ENCODE measurements around the gene DYNLT2B.

DNA sequence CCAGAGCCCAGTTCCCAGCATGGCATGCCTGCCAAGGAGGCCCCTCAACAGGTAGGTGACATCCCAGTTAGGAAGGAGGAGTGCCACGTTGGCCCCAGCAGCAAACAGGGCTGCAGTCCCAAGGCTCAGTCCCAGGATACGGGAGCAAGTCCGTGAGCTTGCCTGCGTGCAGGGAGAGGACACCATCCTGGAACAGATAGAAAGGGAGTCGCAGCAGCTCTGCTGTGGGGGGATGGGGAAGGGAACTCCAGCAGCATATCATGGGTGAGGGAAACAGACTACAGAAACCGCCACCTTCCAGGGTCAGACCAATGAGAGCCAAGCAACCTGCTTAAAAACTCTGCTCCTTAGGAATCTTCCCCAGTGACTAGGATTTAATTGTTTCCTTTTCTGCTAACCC is 9.4 kb upstream of the DYNLT2B start:
- TF ChIP-seq, protein P1, sequence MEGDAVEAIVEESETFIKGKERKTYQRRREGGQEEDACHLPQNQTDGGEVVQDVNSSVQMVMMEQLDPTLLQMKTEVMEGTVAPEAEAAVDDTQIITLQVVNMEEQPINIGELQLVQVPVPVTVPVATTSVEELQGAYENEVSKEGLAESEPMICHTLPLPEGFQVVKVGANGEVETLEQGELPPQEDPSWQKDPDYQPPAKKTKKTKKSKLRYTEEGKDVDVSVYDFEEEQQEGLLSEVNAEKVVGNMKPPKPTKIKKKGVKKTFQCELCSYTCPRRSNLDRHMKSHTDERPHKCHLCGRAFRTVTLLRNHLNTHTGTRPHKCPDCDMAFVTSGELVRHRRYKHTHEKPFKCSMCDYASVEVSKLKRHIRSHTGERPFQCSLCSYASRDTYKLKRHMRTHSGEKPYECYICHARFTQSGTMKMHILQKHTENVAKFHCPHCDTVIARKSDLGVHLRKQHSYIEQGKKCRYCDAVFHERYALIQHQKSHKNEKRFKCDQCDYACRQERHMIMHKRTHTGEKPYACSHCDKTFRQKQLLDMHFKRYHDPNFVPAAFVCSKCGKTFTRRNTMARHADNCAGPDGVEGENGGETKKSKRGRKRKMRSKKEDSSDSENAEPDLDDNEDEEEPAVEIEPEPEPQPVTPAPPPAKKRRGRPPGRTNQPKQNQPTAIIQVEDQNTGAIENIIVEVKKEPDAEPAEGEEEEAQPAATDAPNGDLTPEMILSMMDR (IDR thresholded peaks at IDR 0.05), result no peak
- no peak for TF ChIP-seq POLR2A (IDR thresholded peaks at IDR 0.05)
- TF ChIP-seq EP300 (IDR thresholded peaks at IDR 0.05; ENCODE audit: low read depth), result no peak

Measured in transverse colon (tissue), 3 donors.